OCI-LY1 (cell line): Measurements from ENCODE around the gene IMPA2.

ENCODE experiments used
- H2AFZ ChIP-seq: fragments of 200-600 bp; sonication (generic), shearing (Covaris generic); 2 replicates; pipeline ENCODE4 v1.6.0; 2014; ENCODE audit warnings: antibody characterized with exemption, mild to moderate bottlenecking, low read length
- H3F3A ChIP-seq: fragments of 200-600 bp; sonication (generic), shearing (Covaris generic); 2 replicates; pipeline ENCODE4 v1.6.0; 2014; ENCODE audit warnings: mild to moderate bottlenecking, antibody characterized with exemption, low read length, moderate library complexity; ENCODE audit not compliant: insufficient read depth
- H3K27ac ChIP-seq: fragments of 200-600 bp; sonication (generic); 2 replicates; pipeline ENCODE4 v1.5.1; 2014; ENCODE audit warnings: low read length, mixed run types, mild to moderate bottlenecking, low read depth; ENCODE audit not compliant: poor library complexity, severe bottlenecking
- H3K27me3 ChIP-seq: fragments of 200-600 bp; sonication (generic); 2 replicates; pipeline ENCODE4 v1.6.0; 2014; ENCODE audit warnings: antibody characterized with exemption, mild to moderate bottlenecking, low read length, moderate library complexity; ENCODE audit not compliant: insufficient read depth
- H3K36me3 ChIP-seq: fragments of 200-600 bp; sonication (generic); 2 replicates; pipeline ENCODE4 v1.6.1; 2014; ENCODE audit warnings: mild to moderate bottlenecking, antibody characterized with exemption, low read length, moderate library complexity, mixed read lengths; ENCODE audit not compliant: insufficient read depth
- H3K4me1 ChIP-seq: fragments of 200-600 bp; sonication (generic); 2 replicates; pipeline ENCODE4 v1.5.1; 2014; ENCODE audit warnings: mild to moderate bottlenecking, low read length, moderate library complexity; ENCODE audit not compliant: insufficient read depth, severe bottlenecking
- H3K4me2 ChIP-seq: fragments of 200-600 bp; sonication (generic), shearing (Covaris generic); 2 replicates; pipeline ENCODE4 v1.6.1; 2014; ENCODE audit warnings: low read length
- H3K4me3 ChIP-seq: fragments of 200-600 bp; sonication (generic); 2 replicates; pipeline ENCODE4 v1.5.1; 2014; ENCODE audit warnings: low read length, low read depth, mild to moderate bottlenecking, mixed read lengths; ENCODE audit not compliant: poor library complexity, severe bottlenecking
- H3K79me2 ChIP-seq: fragments of 200-600 bp; shearing (Covaris generic); 2 replicates; pipeline ENCODE4 v1.6.1; 2016; ENCODE audit warnings: mixed run types, low read length, mixed read lengths; ENCODE audit not compliant: insufficient read depth
- H3K9ac ChIP-seq: fragments of 200-600 bp; sonication (generic), shearing (Covaris generic); 2 replicates; pipeline ENCODE4 v1.6.1; 2014; ENCODE audit warnings: mild to moderate bottlenecking, low read length, mixed read lengths
- H3K9me2 ChIP-seq: fragments of 200-600 bp; sonication (generic), shearing (Covaris generic); 2 replicates; pipeline ENCODE4 v1.6.1; 2014; ENCODE audit warnings: low read depth, mild to moderate bottlenecking, low read length, mixed read lengths
- H3K9me3 ChIP-seq: fragments of 200-600 bp; shearing (Covaris generic); 2 replicates; pipeline ENCODE4 v1.6.1; 2014; ENCODE audit warnings: low read length, mixed read lengths
- H4K20me1 ChIP-seq: fragments of 200-600 bp; sonication (generic), shearing (Covaris generic); 2 replicates; pipeline ENCODE4 v1.6.0; 2016; ENCODE audit warnings: mild to moderate bottlenecking, low read length; ENCODE audit not compliant: insufficient read depth
- CTCF ChIP-seq: fragments of 200-600 bp; sonication (generic), shearing (Covaris generic); IDR thresholded peaks from 2 replicates; pipeline ENCODE4 v1.5.1; 2017; ENCODE audit warnings: mild to moderate bottlenecking, antibody characterized with exemption, low read length, moderate library complexity, mixed read lengths
- EZH2 ChIP-seq: fragments of 200-600 bp; sonication (generic), shearing (Covaris generic); IDR thresholded peaks from 2 replicates; pipeline ENCODE4 v1.8.0; 2017; ENCODE audit warnings: borderline replicate concordance, mixed run types, mild to moderate bottlenecking, antibody characterized with exemption, low read length, moderate library complexity, mixed read lengths

Gene IMPA2

GRCh38 chr18:12031181-12031580 lies 49.9 kb downstream of the IMPA2 start:
- no peak for TF ChIP-seq EZH2
- TF ChIP-seq CTCF: no peak
- Histone ChIP-seq H3K9me3 (no peaks in the 10 kb centered on the region), H3K27ac (no peak overlapping the region), H3K4me3 (no peak overlapping the region), H4K20me1 (no peaks in the 10 kb centered on the region), H3K9ac (no peak overlapping the region), H3K27me3 (no peaks in the 10 kb centered on the region; the same call in 1 of the 2 replicates), H2AFZ (no peak overlapping the region), H3K36me3 (no peaks in the 10 kb centered on the region), H3K79me2 (no peaks in the 10 kb centered on the region), H3K9me2 (no peaks in the 10 kb centered on the region), H3K4me2 (no peak overlapping the region), H3K4me1 (no peaks in the 10 kb centered on the region), H3F3A (no peaks in the 10 kb centered on the region)

- Histone ChIP-seq H3K4me1 (no peaks in the 10 kb centered on the region), H4K20me1 (no peaks in the 10 kb centered on the region), H3K36me3 (no peaks in the 10 kb centered on the region), H3K27ac (no peak overlapping the region), H3K27me3 (no peaks in the 10 kb centered on the region; the same call in 1 of the 2 replicates), H3F3A (no peaks in the 10 kb centered on the region), H3K9ac (no peak overlapping the region), H3K4me2 (no peak overlapping the region), H2AFZ (no peak overlapping the region), H3K4me3 (no peak overlapping the region), H3K79me2 (no peaks in the 10 kb centered on the region), H3K9me2 (no peaks in the 10 kb centered on the region), H3K9me3 (no peaks in the 10 kb centered on the region)
- TF ChIP-seq EZH2 (no peak), CTCF (no peak)
Observed at GRCh38 chr18:12031846-12032245, 50.5 kb downstream of the IMPA2 start.

GRCh38 chr18:12032786-12033642 lies 51.7 kb downstream of the IMPA2 start:
- Histone ChIP-seq H3K9me2 (no peaks in the 10 kb centered on the region), H3K27me3 (no peaks in the 10 kb centered on the region; the same call in 1 of the 2 replicates), H3K27ac (no peak overlapping the region)

More at GRCh38 chr18:12032786-12033642, 51.7 kb downstream of the IMPA2 start:
- Histone ChIP-seq H3F3A (no peaks in the 10 kb centered on the region), H3K4me3 (no peak overlapping the region), H3K9ac (no peak overlapping the region), H3K36me3 (no peaks in the 10 kb centered on the region), H3K4me1 (no peaks in the 10 kb centered on the region), H3K79me2 (no peaks in the 10 kb centered on the region), H3K9me3 (no peaks in the 10 kb centered on the region), H2AFZ (no peak overlapping the region), H4K20me1 (no peaks in the 10 kb centered on the region), H3K4me2 (no peak overlapping the region)
- TF ChIP-seq CTCF: no peak
- no peak for TF ChIP-seq EZH2
